ENCODE measurements around the gene TOP1. TPM values are rescaled to one million over a fixed set of nuclear protein-coding genes. Genes with fewer than 3 reads are reported as not detected.

Gene TOP1
- total RNA-seq, 1 donor from 2014 or later, result 90.8 TPM

- H3K27me3 Mint-ChIP-seq, result no peaks in the 10 kb centered on the region
- H3K4me1 Mint-ChIP-seq (ENCODE audit: low read depth), result peaks cover 33% of the 10 kb centered on the region
- no peak overlapping the region for H3K27ac Mint-ChIP-seq
- H3K36me3 Mint-ChIP-seq (ENCODE audit: insufficient read depth), result peaks cover 2% of the 10 kb centered on the region
- no peak for TF ChIP-seq CTCF (IDR thresholded peaks at IDR 0.05; ENCODE audit: unreplicated experiment)
- H3K4me3 Mint-ChIP-seq (ENCODE audit: low read depth), result no peak overlapping the region
- no peak for DNase-seq (ENCODE audit: low spot score, unreplicated experiment)
- H3K9me3 Mint-ChIP-seq (ENCODE audit: low read depth), result no peaks in the 10 kb centered on the region
These were observed 126.0 kb downstream of the TOP1 start for GRCh38 chr20:41154436-41155176.

GRCh38 chr20:41155261-41155660 is 126.6 kb downstream of the TOP1 start:
- Mint-ChIP-seq H3K36me3 (ENCODE audit: insufficient read depth) (peaks cover 5% of the 10 kb centered on the region), H3K9me3 (ENCODE audit: low read depth) (no peaks in the 10 kb centered on the region), H3K4me3 (ENCODE audit: low read depth) (no peak overlapping the region), H3K4me1 (ENCODE audit: low read depth) (peaks cover 33% of the 10 kb centered on the region), H3K27me3 (no peaks in the 10 kb centered on the region), H3K27ac (peak overlapping the region; percentile 67)
- no peak for TF ChIP-seq CTCF (IDR thresholded peaks at IDR 0.05; ENCODE audit: unreplicated experiment)
- DNase-seq (ENCODE audit: low spot score, unreplicated experiment), result no peak

GRCh38 chr20:41158082-41158625 is 129.5 kb downstream of the TOP1 start:
- TF ChIP-seq CTCF (IDR thresholded peaks at IDR 0.05; ENCODE audit: unreplicated experiment), result no peak
- H3K4me3 Mint-ChIP-seq (ENCODE audit: low read depth), result no peak overlapping the region
- no peaks in the 10 kb centered on the region for H3K27me3 Mint-ChIP-seq
- H3K9me3 Mint-ChIP-seq (ENCODE audit: low read depth), result no peaks in the 10 kb centered on the region
- H3K27ac Mint-ChIP-seq, result peak overlapping the region; percentile 83
- no peak for DNase-seq (ENCODE audit: low spot score, unreplicated experiment)
- peaks cover 10% of the 10 kb centered on the region for H3K36me3 Mint-ChIP-seq (ENCODE audit: insufficient read depth)
- peaks cover 23% of the 10 kb centered on the region for H3K4me1 Mint-ChIP-seq (ENCODE audit: low read depth)

- H3K36me3 Mint-ChIP-seq (ENCODE audit: insufficient read depth), result peaks cover 16% of the 10 kb centered on the region
- no peak overlapping the region for H3K4me3 Mint-ChIP-seq (ENCODE audit: low read depth)
- H3K27me3 Mint-ChIP-seq, result no peaks in the 10 kb centered on the region
These were observed 130.9 kb downstream of the TOP1 start for GRCh38 chr20:41159547-41159946.

GRCh38 chr20:41160686-41161085 is 132.1 kb downstream of the TOP1 start:
- peaks cover 20% of the 10 kb centered on the region for H3K4me1 Mint-ChIP-seq (ENCODE audit: low read depth)
- no peak for DNase-seq (ENCODE audit: low spot score, unreplicated experiment)
- H3K27me3 Mint-ChIP-seq, result no peaks in the 10 kb centered on the region
- H3K4me3 Mint-ChIP-seq (ENCODE audit: low read depth), result no peak overlapping the region
- TF ChIP-seq CTCF (IDR thresholded peaks at IDR 0.05; ENCODE audit: unreplicated experiment), result no peak
- H3K9me3 Mint-ChIP-seq (ENCODE audit: low read depth), result no peaks in the 10 kb centered on the region
- H3K36me3 Mint-ChIP-seq (ENCODE audit: insufficient read depth), result peaks cover 18% of the 10 kb centered on the region
- H3K27ac Mint-ChIP-seq, result no peak overlapping the region

More at GRCh38 chr20:41159547-41159946, 130.9 kb downstream of the TOP1 start:
- TF ChIP-seq CTCF (IDR thresholded peaks at IDR 0.05; ENCODE audit: unreplicated experiment), result no peak
- Mint-ChIP-seq H3K4me1 (ENCODE audit: low read depth) (peaks cover 23% of the 10 kb centered on the region), H3K9me3 (ENCODE audit: low read depth) (no peaks in the 10 kb centered on the region), H3K27ac (peak overlapping the region; percentile 75)
- DNase-seq (ENCODE audit: low spot score, unreplicated experiment), result no peak

All from progenitor cell of endocrine pancreas (in vitro differentiated cells).